OCI-LY7 (cell line): ENCODE results near the gene OR2T33. TPM values are rescaled to one million over a fixed set of nuclear protein-coding genes. Genes with fewer than 3 reads are reported as not detected.
"Not testable (repeated sequence)": the region's sequence is repeated elsewhere in the genome, so short reads cannot be mapped to it uniquely, and the experiment has no call there.

Source experiments
- Bru-seq: library from RNA; stranded (reverse); fragments of 400-500 nt; gene quantifications from one replicate; lab custom pipeline; 2021; lab: Mats Ljungman, UMichigan
- BruChase-seq, 2 experiments: library from RNA; stranded (reverse); fragments of 400-500 nt; gene quantifications; one replicate each; lab custom pipeline; 2021; lab: Mats Ljungman, UMichigan
- BruUV-seq: library from RNA; stranded (reverse); fragments of 400-500 nt; replicated peaks from 2 replicates; lab custom pipeline; 2021; lab: Mats Ljungman, UMichigan
- CTCF ChIA-PET: fragments of 300-600 bp; sonication (Branson Sonifier 250); formaldehyde crosslinking; loops from one replicate; lab custom pipeline; 2022; ENCODE audit warnings: antibody characterized with exemption; ENCODE audit not compliant: unreplicated experiment; lab: Charles Lee
- POLR2A ChIA-PET: fragments of 300-600 bp; sonication (Branson Sonifier 250); formaldehyde crosslinking; loops from one replicate; lab custom pipeline; 2022; ENCODE audit warnings: antibody characterized with exemption; lab: Charles Lee
- DNase-seq: peaks from one replicate; pipeline ENCODE4 v3.0.0-alpha.2; 2015; ENCODE audit warnings: low spot score
- H2AFZ ChIP-seq: fragments of 200-600 bp; sonication (generic), shearing (Covaris generic); 2 replicates; pipeline ENCODE4 v1.6.1; 2014; ENCODE audit warnings: mild to moderate bottlenecking, antibody characterized with exemption, low read length, moderate library complexity
- H3K27ac ChIP-seq: fragments of 200-600 bp; sonication (generic); 2 replicates; pipeline ENCODE4 v1.5.1; 2014; ENCODE audit warnings: mixed run types, low read depth, mild to moderate bottlenecking, moderate library complexity, low read length, inconsistent platforms; ENCODE audit not compliant: poor library complexity, severe bottlenecking
- H3K36me3 ChIP-seq: fragments of 200-600 bp; sonication (generic); 2 replicates; pipeline ENCODE4 v1.6.1; 2014; ENCODE audit warnings: mild to moderate bottlenecking, antibody characterized with exemption, low read length, moderate library complexity, mixed read lengths; ENCODE audit not compliant: insufficient read depth
- H3K4me1 ChIP-seq: fragments of 200-600 bp; sonication (generic); 2 replicates; pipeline ENCODE4 v1.5.1; 2014; ENCODE audit warnings: mild to moderate bottlenecking, low read length; ENCODE audit not compliant: insufficient read depth, poor library complexity, severe bottlenecking
- H3K4me2 ChIP-seq: fragments of 200-600 bp; sonication (generic); 2 replicates; pipeline ENCODE4 v1.6.1; 2014; ENCODE audit warnings: mild to moderate bottlenecking, low read length
- H3K4me3 ChIP-seq: fragments of 200-600 bp; sonication (generic); 2 replicates; pipeline ENCODE4 v1.5.1; 2014; ENCODE audit warnings: mild to moderate bottlenecking, low read depth, low read length; ENCODE audit not compliant: poor library complexity, severe bottlenecking
- H3K79me2 ChIP-seq: fragments of 200-600 bp; sonication (generic); 2 replicates; pipeline ENCODE4 v1.6.1; 2016; ENCODE audit warnings: low read depth, mild to moderate bottlenecking, low read length, moderate library complexity, mixed read lengths; ENCODE audit not compliant: insufficient read depth
- H3K9me2 ChIP-seq: fragments of 200-600 bp; sonication (generic); 2 replicates; pipeline ENCODE4 v1.6.1; 2016; ENCODE audit warnings: mild to moderate bottlenecking, low read length, mixed read lengths; ENCODE audit not compliant: insufficient read depth
- H3K9me3 ChIP-seq: fragments of 200-600 bp; sonication (generic); 2 replicates; pipeline ENCODE4 v1.6.1; 2014; ENCODE audit warnings: mild to moderate bottlenecking, mixed run types, low read length, mixed read lengths
- H4K20me1 ChIP-seq: fragments of 200-600 bp; sonication (generic); 2 replicates; pipeline ENCODE4 v1.6.1; 2014; ENCODE audit warnings: mild to moderate bottlenecking, antibody characterized with exemption, low read length, moderate library complexity, mixed read lengths; ENCODE audit not compliant: insufficient read depth
- CTCF ChIP-seq: fragments of 200-600 bp; sonication (generic); conservative IDR thresholded peaks from 2 replicates; pipeline ENCODE4 v1.5.1; 2014; ENCODE audit warnings: mild to moderate bottlenecking, antibody characterized with exemption, low read length, moderate library complexity, mixed read lengths
- EZH2phosphoT487 ChIP-seq: fragments of 200-600 bp; sonication (generic); IDR thresholded peaks from 2 replicates; pipeline ENCODE4 v1.6.1; 2018; ENCODE audit warnings: low read depth, borderline replicate concordance, mild to moderate bottlenecking, mixed run types, antibody characterized with exemption, low read length, moderate library complexity, mixed read lengths
- intact Hi-C: fragments of 100-400 bp; cut with micrococcal nuclease; formaldehyde crosslinking; loops from one replicate; pipeline ENCODE4 v1.10.0; 2022; ENCODE audit not compliant: unreplicated experiment
- long read RNA-seq: library from polyadenylated mRNA; stranded (forward); transcript quantifications from one replicate; pipeline ENCODE4 v2.0.0, GENCODE V29; 2022
- total RNA-seq, 2 experiments: library from RNA; depleted of rRNA in 1 of 2; stranded (reverse); fragments of >200 nt in 1 of 2; shearing (Covaris generic) in 1 of 2; gene quantifications; 2 replicates each; pipeline ENCODE4 v1.2.3, GENCODE V29; 2014 to 2022

The OR2T33 gene
- total RNA-seq (2014; rRNA removed; shearing (Covaris generic)) (not detected in 2 replicates), total RNA-seq (2022) (not detected in 2 replicates), Bru-seq, nascent RNA (not detected), BruChase-seq, experiment 1, labeled RNA remaining after a 6-hour chase (not detected), BruChase-seq, experiment 2, labeled RNA remaining after a 2-hour chase (not detected)
- long read RNA-seq: 0 reads

GRCh38 chr1:248277876-248278275 lies at the start of gene OR2T33:
TSS of gene OR2T33 (minus strand) at chr1:248277976. CDS start at chr1:248273814, 4,162 bp downstream.
- H3K4me3 ChIP-seq: no peak within 1 kb of the TSS
- H3K9me3 ChIP-seq: no peaks in the 10 kb centered on the region
- intact Hi-C loops: no loop called here
- DNase-seq: no peak
- no peaks in the 10 kb centered on the region for H3K4me1 ChIP-seq
- CTCF ChIA-PET: no interaction called here
- H2AFZ ChIP-seq: no peak within 1 kb of the TSS
- no peaks in the 10 kb centered on the region for H3K36me3 ChIP-seq
- no peaks in the 10 kb centered on the region for H4K20me1 ChIP-seq
- POLR2A ChIA-PET: no interaction called here
- no peak within 1 kb of the TSS for H3K27ac ChIP-seq
- TF ChIP-seq EZH2phosphoT487: no peak
- no peak for TF ChIP-seq CTCF
- no peaks in the 10 kb centered on the region for H3K9me2 ChIP-seq
- no peak within 1 kb of the TSS for H3K4me2 ChIP-seq
- no peaks in the 10 kb centered on the region for H3K79me2 ChIP-seq
- no TSS peak for BruUV-seq

- no peak within 1 kb of the TSS for H3K4me3 ChIP-seq
- H3K36me3 ChIP-seq: no peaks in the 10 kb centered on the region
- intact Hi-C loops: no loop called here
- no peaks in the 10 kb centered on the region for H3K79me2 ChIP-seq
- BruUV-seq: no TSS peak
- no peaks in the 10 kb centered on the region for H3K9me3 ChIP-seq
- H3K4me2 ChIP-seq: no peak within 1 kb of the TSS
- no peaks in the 10 kb centered on the region for H3K9me2 ChIP-seq
- no peaks in the 10 kb centered on the region for H3K4me1 ChIP-seq
- CTCF ChIA-PET: no interaction called here
- no peak within 1 kb of the TSS for H2AFZ ChIP-seq
- H4K20me1 ChIP-seq: no peaks in the 10 kb centered on the region
- POLR2A ChIA-PET: no interaction called here
- no peak within 1 kb of the TSS for H3K27ac ChIP-seq
- no peak for TF ChIP-seq CTCF
- no peak for TF ChIP-seq EZH2phosphoT487
- DNase-seq: no peak
Measured at GRCh38 chr1:248324468-248324867, 46.7 kb upstream of the OR2T33 start, which contains the start of gene OR2M7. TSS of gene OR2M7 (minus strand) at chr1:248324568. CDS start at chr1:248324568, 0 bp downstream.

GRCh38 chr1:248316796-248317195 lies 39.0 kb upstream of the OR2T33 start:
- intact Hi-C loops: no loop called here
- Histone ChIP-seq H3K4me2 (no peak overlapping the region), H3K79me2 (no peaks in the 10 kb centered on the region), H3K4me3 (no peak overlapping the region), H2AFZ (no peak overlapping the region), H3K4me1 (no peaks in the 10 kb centered on the region), H3K9me2 (no peaks in the 10 kb centered on the region), H3K9me3 (no peaks in the 10 kb centered on the region), H3K36me3 (no peaks in the 10 kb centered on the region), H3K27ac (no peak overlapping the region), H4K20me1 (no peaks in the 10 kb centered on the region)
- BruUV-seq: no TSS peak
- TF ChIP-seq CTCF: no peak
- TF ChIP-seq EZH2phosphoT487: no peak
- CTCF ChIA-PET: no interaction called here
- POLR2A ChIA-PET: no interaction called here
- no peak for DNase-seq

GRCh38 chr1:248306740-248307139 lies 29.0 kb upstream of the OR2T33 start:
- CTCF ChIA-PET, intact Hi-C loops, H3K4me1 ChIP-seq, H3K9me3 ChIP-seq, H3K9me2 ChIP-seq, DNase-seq, H3K79me2 ChIP-seq, H2AFZ ChIP-seq, H3K36me3 ChIP-seq, POLR2A ChIA-PET, BruUV-seq, H3K4me2 ChIP-seq, H3K4me3 ChIP-seq, H4K20me1 ChIP-seq, H3K27ac ChIP-seq: not testable (repeated sequence)
